HL-60 (cell line): ENCODE results near the gene MIF4GD.

Source experiments
- DNase-seq, 2 experiments: peaks; one replicate each; pipeline ENCODE4 v3.0.0-alpha.2; 2010 to 2020; ENCODE audit warnings: low read depth in 1 of 2, low spot score in 1 of 2
- H3K27ac ChIP-seq: fragments of 250-450 bp; sonication (Bioruptor Pico); replicated peaks from 2 replicates; pipeline ENCODE4 v1.5.1; 2020; ENCODE audit warnings: mild to moderate bottlenecking, moderate library complexity
- H3K27me3 ChIP-seq: fragments of 250-450 bp; sonication (Bioruptor Pico); 2 replicates; pipeline ENCODE4 v1.5.1; 2021; ENCODE audit warnings: mild to moderate bottlenecking, moderate library complexity; ENCODE audit not compliant: insufficient read depth, poor library complexity, severe bottlenecking
- H3K4me3 ChIP-seq: replicated peaks from 2 replicates; pipeline ENCODE4 v1.5.1; 2011; ENCODE audit warnings: mild to moderate bottlenecking, control low read depth, low read length; ENCODE audit not compliant: insufficient read depth
- GABPA ChIP-seq: IDR thresholded peaks from 2 replicates; pipeline ENCODE4 v1.6.1; 2012; ENCODE audit warnings: low read depth
- POLR2AphosphoS5 ChIP-seq: IDR thresholded peaks from 2 replicates; pipeline ENCODE4 v1.6.1; 2012; ENCODE audit warnings: low read depth
- SPI1 ChIP-seq: IDR thresholded peaks from 2 replicates; pipeline ENCODE4 v1.6.1; 2012; ENCODE audit warnings: low read depth, mild to moderate bottlenecking, borderline replicate concordance
- TF ChIP-seq, protein P1 (sequence below): IDR thresholded peaks from 2 replicates; pipeline ENCODE4 v1.6.1; 2012; ENCODE audit warnings: low read depth; ENCODE audit not compliant: insufficient replicate concordance
- TF ChIP-seq, protein P2 (sequence below): IDR thresholded peaks from one replicate; pipeline ENCODE4 v1.5.1; 2011; ENCODE audit warnings: low read length, control low read depth, inconsistent platforms; ENCODE audit not compliant: insufficient read depth

MIF4GD gene

DNA sequence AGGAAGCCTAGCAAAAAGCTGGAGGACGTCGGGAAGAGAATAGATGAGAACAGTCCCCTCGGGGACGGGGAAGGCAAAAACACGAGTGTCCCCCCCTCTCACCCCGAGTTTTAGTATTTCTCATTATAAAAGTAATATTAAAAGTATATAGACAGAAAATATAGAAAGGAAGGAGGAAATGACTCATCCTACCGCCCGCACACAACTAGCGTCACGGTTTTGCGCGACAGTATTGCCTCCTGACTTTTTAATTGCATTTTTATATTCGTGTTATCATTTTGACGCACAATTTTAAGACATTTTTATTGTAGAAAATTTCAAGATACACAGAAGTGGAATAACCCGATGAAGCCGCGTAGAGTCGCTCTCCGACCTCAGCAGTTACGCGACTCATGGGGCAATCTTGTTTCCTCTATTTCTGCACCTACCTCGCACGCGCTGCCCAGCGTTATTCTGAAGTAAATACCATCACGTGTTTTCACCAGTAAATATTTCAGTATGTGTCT, 18.9 kb upstream of the MIF4GD start:
- peak overlapping the region; percentile 67 for H3K4me3 ChIP-seq
- TF ChIP-seq, protein P1, sequence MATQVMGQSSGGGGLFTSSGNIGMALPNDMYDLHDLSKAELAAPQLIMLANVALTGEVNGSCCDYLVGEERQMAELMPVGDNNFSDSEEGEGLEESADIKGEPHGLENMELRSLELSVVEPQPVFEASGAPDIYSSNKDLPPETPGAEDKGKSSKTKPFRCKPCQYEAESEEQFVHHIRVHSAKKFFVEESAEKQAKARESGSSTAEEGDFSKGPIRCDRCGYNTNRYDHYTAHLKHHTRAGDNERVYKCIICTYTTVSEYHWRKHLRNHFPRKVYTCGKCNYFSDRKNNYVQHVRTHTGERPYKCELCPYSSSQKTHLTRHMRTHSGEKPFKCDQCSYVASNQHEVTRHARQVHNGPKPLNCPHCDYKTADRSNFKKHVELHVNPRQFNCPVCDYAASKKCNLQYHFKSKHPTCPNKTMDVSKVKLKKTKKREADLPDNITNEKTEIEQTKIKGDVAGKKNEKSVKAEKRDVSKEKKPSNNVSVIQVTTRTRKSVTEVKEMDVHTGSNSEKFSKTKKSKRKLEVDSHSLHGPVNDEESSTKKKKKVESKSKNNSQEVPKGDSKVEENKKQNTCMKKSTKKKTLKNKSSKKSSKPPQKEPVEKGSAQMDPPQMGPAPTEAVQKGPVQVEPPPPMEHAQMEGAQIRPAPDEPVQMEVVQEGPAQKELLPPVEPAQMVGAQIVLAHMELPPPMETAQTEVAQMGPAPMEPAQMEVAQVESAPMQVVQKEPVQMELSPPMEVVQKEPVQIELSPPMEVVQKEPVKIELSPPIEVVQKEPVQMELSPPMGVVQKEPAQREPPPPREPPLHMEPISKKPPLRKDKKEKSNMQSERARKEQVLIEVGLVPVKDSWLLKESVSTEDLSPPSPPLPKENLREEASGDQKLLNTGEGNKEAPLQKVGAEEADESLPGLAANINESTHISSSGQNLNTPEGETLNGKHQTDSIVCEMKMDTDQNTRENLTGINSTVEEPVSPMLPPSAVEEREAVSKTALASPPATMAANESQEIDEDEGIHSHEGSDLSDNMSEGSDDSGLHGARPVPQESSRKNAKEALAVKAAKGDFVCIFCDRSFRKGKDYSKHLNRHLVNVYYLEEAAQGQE = no peak
- TF ChIP-seq POLR2AphosphoS5 = no peak; the same call in 1 of the 2 replicates
- no peak for TF ChIP-seq GABPA
- no peak for TF ChIP-seq SPI1
- TF ChIP-seq, protein P2, sequence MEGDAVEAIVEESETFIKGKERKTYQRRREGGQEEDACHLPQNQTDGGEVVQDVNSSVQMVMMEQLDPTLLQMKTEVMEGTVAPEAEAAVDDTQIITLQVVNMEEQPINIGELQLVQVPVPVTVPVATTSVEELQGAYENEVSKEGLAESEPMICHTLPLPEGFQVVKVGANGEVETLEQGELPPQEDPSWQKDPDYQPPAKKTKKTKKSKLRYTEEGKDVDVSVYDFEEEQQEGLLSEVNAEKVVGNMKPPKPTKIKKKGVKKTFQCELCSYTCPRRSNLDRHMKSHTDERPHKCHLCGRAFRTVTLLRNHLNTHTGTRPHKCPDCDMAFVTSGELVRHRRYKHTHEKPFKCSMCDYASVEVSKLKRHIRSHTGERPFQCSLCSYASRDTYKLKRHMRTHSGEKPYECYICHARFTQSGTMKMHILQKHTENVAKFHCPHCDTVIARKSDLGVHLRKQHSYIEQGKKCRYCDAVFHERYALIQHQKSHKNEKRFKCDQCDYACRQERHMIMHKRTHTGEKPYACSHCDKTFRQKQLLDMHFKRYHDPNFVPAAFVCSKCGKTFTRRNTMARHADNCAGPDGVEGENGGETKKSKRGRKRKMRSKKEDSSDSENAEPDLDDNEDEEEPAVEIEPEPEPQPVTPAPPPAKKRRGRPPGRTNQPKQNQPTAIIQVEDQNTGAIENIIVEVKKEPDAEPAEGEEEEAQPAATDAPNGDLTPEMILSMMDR = peak; percentile 15
- H3K27me3 ChIP-seq = no peaks in the 10 kb centered on the region
- H3K27ac ChIP-seq = peak overlapping the region; percentile 93
- DNase-seq = peak in 1 of 2 experiments; percentile 92

DNA sequence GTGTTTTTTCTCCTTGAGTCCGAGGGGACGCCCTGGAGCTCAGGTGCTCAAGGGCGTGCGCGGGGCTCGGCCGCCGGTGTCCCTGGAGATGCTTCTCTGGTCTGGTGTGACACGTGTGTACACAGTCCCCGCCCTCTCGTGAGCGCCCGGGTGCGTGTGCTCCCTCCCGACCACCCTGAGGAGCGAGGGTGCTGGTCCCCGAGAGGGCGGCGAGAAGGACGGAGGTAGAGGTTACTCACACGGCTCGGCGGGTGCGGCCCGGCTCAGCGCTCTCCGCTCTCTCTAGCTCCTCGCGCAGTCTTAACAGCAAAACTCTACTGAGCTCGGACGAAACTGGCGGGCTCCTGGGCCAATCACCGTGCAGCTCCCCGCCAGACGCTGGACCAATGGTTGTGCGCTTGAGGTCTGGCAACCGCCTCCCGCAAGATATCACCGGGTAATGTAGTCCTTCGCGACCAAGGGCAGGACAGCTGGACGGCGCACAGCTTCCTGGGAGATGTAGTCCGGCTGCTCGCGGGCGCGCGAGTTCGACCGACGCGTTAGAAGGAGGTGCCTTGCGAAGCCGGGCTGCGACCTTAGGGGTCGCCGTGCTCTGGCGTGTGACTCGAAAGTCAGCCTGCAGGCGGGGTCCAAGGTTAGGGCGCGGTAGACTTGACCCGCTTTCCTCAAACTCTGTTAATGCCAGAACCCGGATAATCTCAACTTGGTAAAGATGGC, 18.2 kb upstream of the MIF4GD start, which contains the start of gene SLC25A19:
SLC25A19 (minus strand) TSS at position 319 of the 717 bp plus-strand sequence. CDS start 2,669 bp downstream, outside the sequence.
- Histone ChIP-seq H3K27ac (peak within 1 kb of the TSS; percentile 93), H3K27me3 (no peaks in the 10 kb centered on the region), H3K4me3 (peak within 1 kb of the TSS; percentile 67)
- peak; percentile 99 for DNase-seq
- TF ChIP-seq POLR2AphosphoS5 = peak; percentile 74
- TF ChIP-seq, protein P2 = no peak
- TF ChIP-seq GABPA = peak; percentile 14; the same call in 1 of the 2 replicates
- TF ChIP-seq SPI1 = no peak
- TF ChIP-seq, protein P1 = peak; percentile 52

DNA sequence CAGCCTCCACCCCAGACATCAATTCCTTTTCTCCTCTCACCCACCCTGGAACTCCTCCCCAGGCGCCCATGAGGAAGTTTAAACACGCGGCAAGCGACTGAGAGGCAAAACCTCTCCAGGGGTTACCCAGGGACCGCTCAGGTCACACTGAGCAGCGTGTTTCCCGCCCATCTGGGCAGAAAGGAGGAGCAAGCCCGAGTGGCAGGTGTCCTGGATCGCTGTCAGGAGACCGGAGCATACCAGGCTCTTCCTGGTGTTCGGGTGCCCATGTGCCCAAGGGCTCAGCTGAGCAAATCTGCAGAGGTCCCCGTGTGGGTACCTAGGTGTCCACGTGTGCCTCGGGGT, 17.7 kb upstream of the MIF4GD start:
- H3K4me3 ChIP-seq = peak overlapping the region; percentile 67
- DNase-seq = peak in 1 of 2 experiments; percentile 74
- peak overlapping the region; percentile 93 for H3K27ac ChIP-seq
- H3K27me3 ChIP-seq = no peaks in the 10 kb centered on the region
- TF ChIP-seq, protein P1 = no peak
- no peak for TF ChIP-seq POLR2AphosphoS5
- TF ChIP-seq, protein P2 = no peak
- no peak for TF ChIP-seq SPI1
- no peak for TF ChIP-seq GABPA
